Activated CD4-positive, alpha-beta T cell treated with anti-CD3 and anti-CD28 coated beads, Interleukin-2, Interleukin-4, amounts not matched to agents 100 ng/mL and 50 ng/mL, durations not matched to agents 16 hours and 8 hours (primary cell): ENCODE results near the gene ANOS1.
"Not testable (repeated sequence)": the region's sequence is repeated elsewhere in the genome, so short reads cannot be mapped to it uniquely, and the experiment has no call there.

Experiments
- DNase-seq: peaks from one replicate; pipeline ENCODE4 v3.0.0-alpha.2; 2020; ENCODE audit warnings: low spot score

ANOS1 gene

DNA sequence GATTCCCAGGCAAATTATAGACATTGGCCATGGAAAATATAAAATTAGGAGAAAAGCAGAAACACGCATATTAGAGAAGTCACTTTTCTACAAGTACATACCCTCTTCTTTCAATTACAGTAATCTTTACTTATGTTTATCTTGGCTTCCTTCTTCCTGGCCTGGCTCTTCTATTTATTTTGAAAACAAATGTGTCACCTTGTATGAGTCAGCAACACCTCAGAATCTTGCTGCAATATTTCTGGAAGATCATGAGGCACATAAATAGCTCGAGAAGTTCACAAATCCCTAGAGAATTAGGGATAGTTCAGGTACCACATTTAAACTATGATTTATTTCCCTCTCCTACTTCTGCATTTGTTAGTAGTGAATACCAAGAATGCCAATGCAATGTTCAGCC, 124.6 kb downstream of the ANOS1 start:
- no peak for DNase-seq

DNA sequence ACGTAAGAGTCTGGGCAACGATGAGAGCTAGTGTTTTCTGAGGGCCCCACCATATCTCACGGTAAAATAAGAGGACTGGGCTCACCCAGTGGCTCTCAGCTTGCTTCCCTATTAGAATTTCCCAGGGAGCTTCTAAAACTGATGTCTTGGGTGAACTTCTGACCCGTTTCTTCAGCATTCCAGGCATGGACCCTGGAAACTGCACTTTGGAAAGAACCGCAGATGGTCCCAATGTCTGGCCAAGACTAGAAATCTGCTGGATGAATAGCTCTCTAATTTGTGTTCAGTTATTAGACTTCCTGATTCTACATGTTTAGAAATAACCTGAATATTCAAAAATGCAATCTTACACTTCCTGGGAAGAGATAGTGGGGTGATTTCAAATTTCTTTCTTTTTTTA, 127.8 kb downstream of the ANOS1 start:
- DNase-seq = no peak

DNA sequence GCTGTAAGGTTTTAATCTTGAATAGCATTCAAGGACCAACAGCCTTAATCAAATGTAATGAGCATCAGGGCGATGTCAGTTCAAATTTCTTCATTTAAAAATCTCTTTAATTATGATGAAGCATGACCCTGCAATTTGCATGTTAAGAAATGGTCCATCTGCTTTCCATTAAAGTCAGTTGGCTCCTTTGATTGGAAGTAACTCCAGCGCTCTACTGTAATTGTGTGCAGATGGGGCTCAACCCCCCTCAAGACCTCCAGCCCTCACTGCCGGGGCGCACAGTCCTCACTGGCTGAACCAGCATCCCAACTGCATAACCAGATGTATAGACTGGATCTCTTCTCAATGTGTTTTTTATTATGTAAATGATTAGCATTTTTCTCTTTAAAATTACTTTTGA, 140.4 kb downstream of the ANOS1 start:
- no peak for DNase-seq

- DNase-seq = no peak
Observed at GRCh38 chrX:8586953-8587352, 145.0 kb downstream of the ANOS1 start.

GRCh38 chrX:8579602-8580001, 152.3 kb downstream of the ANOS1 start:
- no peak for DNase-seq

- no peak for DNase-seq
Observed at GRCh38 chrX:8576821-8577220, 155.1 kb downstream of the ANOS1 start.

DNA sequence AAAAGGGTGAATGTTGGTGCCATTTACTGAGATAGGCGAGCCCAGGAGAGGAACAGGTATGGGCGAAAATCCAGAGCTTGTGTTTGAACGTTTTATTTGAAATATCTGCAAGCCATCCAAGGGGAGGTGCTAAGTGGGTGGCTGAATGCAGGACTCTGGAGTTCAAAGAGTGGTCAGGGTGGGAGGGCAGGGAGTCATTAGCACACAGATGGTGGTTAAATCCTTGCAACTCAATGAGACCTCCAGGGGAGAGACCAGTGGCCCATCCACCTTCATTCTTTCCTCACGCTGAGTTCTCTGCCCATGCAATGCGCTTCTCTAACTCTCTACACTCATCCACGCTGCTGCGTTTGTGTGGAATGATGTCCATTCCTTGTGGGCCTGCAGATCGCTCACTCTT, 166.2 kb downstream of the ANOS1 start:
- no peak for DNase-seq

DNA sequence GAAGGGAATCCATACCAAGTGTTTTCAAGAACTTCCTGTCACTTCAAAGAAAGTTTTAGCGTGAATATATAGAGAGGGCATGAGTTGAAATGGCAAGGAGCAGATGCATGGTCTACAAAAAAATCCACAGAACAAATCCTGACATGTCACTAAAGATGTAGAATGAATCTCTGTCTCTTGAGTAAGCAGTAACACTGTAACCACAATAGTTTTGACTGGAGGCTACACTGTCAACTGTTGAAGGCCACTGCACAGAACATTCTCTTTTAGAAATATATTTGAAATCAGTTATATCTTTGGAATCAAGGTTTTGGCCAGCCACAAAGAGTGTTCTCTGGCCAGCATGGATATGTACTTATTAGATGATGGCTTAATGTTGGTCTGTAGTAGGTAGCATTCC, 183.5 kb downstream of the ANOS1 start:
- no peak for DNase-seq

GRCh38 chrX:8546715-8547114, 185.2 kb downstream of the ANOS1 start:
- no peak for DNase-seq

GRCh38 chrX:8520791-8521190, 211.1 kb downstream of the ANOS1 start:
- no peak for DNase-seq

DNA sequence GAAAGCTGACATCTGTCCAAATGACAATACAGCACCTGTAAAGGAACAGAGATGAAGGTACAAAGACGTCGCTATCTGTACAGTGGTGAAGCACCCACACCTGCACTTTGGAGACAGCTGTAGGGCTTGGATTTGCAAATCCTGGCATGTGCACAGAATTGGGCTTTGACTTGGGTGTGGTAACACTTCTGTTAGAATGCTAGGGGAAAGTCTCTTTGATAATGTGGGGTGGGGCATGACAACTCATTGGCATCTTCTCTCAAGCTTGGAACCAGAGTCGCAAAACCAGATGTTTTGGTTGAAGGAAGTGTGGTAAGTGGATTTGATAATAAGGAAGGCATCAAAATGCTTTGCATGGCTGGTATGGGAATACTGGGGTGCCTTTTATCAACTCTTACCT, 211.8 kb downstream of the ANOS1 start:
- DNase-seq = no peak

- no peak for DNase-seq
Observed at GRCh38 chrX:8504451-8504850, 227.5 kb downstream of the ANOS1 start.

DNA sequence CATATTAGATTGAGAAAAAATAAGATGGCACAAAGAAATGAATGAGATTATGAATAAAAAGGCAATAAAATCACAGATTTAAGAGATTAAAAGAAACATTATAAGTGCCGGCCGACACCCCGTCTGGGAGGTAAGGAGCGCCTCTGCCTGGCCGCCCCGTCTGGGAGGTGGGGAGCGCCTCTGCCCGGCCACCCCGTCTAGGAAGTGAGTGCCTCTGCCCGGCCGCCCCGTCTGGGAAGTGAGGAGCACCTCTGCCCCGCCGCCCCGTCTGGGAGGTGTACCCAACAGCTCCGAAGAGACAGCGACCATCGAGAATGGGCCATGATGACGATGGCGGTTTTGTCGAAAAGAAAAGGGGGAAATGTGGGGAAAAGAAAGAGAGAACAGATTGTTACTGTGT, 229.8 kb downstream of the ANOS1 start:
- DNase-seq = not testable (repeated sequence)

DNA sequence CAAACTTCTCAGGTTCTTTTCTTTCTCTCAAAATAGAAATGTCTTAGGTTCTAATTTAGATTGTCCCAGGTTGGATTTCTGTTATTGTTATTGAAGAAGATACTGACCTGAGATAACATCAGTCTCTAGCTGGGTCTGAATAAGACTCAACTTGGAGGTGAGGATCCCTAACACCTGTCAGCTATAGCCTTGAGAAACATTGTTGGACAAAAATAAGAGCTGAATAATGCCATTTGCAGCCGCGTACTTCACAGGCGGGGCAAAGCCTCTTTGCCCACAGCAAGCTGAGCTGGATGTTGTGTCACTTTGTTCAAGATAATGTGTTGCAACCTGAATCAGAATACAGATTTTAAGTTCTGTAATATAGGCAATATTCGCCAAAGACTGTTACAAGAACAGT, 231.7 kb downstream of the ANOS1 start:
- DNase-seq = no peak

DNA sequence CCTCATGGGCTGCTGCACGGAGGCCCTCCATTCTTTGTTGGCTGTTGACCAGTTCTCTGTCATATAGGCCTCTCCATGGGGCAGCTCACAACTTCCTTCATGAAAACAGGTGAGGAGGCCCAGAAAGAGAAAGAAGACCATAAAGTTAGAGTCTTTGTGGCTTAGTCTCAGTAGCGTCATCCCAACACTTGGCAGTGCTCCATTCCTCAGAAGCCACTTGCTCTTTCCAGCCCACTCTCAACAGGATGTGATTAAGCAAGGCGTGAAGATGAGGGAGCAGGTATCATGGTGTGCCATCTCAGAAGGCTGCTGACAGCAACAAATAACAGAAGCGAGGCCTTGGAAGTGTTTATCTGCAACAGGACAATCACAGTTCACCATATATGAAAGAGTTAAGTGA, 236.9 kb downstream of the ANOS1 start:
- not testable (repeated sequence) for DNase-seq

- no peak for DNase-seq
Observed at GRCh38 chrX:8484360-8484949, 247.5 kb downstream of the ANOS1 start.
